ENCODE measurements around the gene TCF12.
"Not testable (repeated sequence)": the region's sequence is repeated elsewhere in the genome, so short reads cannot be mapped to it uniquely, and the experiment has no call there.

TCF12 gene

GRCh38 chr15:57152666-57153539, 234.5 kb downstream of the TCF12 start:
- TF ChIP-seq CTCF (IDR thresholded peaks at IDR 0.05; ENCODE audit: insufficient read depth, missing control alignments), result no peak
- DNase-seq (ENCODE audit: insufficient read length, low spot score), result no peak
- no peak for FAIRE-seq

GRCh38 chr15:57156210-57156884, 237.9 kb downstream of the TCF12 start:
- DNase-seq (ENCODE audit: insufficient read length, low spot score) (no peak), FAIRE-seq (no peak)
- no peak for TF ChIP-seq CTCF (IDR thresholded peaks at IDR 0.05; ENCODE audit: insufficient read depth, missing control alignments)

GRCh38 chr15:57158589-57158988, 240.1 kb downstream of the TCF12 start:
- TF ChIP-seq CTCF (IDR thresholded peaks at IDR 0.05; ENCODE audit: insufficient read depth, missing control alignments), result no peak
- FAIRE-seq (no peak), DNase-seq (ENCODE audit: insufficient read length, low spot score) (no peak)

GRCh38 chr15:57158997-57159668, 240.7 kb downstream of the TCF12 start:
- peak; percentile 25 for FAIRE-seq
- no peak for TF ChIP-seq CTCF (IDR thresholded peaks at IDR 0.05; ENCODE audit: insufficient read depth, missing control alignments)

GRCh38 chr15:57159767-57160166, 241.3 kb downstream of the TCF12 start:
- TF ChIP-seq CTCF (IDR thresholded peaks at IDR 0.05; ENCODE audit: insufficient read depth, missing control alignments), result no peak
- DNase-seq (ENCODE audit: insufficient read length, low spot score) (no peak), FAIRE-seq (no peak)

More at GRCh38 chr15:57158997-57159668, 240.7 kb downstream of the TCF12 start:
- DNase-seq (ENCODE audit: insufficient read length, low spot score), result no peak

GRCh38 chr15:57160823-57161560, 242.5 kb downstream of the TCF12 start:
- DNase-seq (ENCODE audit: insufficient read length, low spot score), result no peak
- no peak for FAIRE-seq
- no peak for TF ChIP-seq CTCF (IDR thresholded peaks at IDR 0.05; ENCODE audit: insufficient read depth, missing control alignments)

- DNase-seq (ENCODE audit: insufficient read length, low spot score); FAIRE-seq: not testable (repeated sequence)
Observed at GRCh38 chr15:57164251-57164650, 245.8 kb downstream of the TCF12 start.
